Left lung (tissue), 10 donors: ENCODE data around the gene OLFM3. TPM values are rescaled to one million over a fixed set of nuclear protein-coding genes. Genes with fewer than 3 reads are reported as not detected.

Source experiments
- ATAC-seq: fragments of 200-7000 bp; cut with Tn5 transposase; one replicate; pipeline ENCODE4 v1.9.1; 2020; ENCODE audit warnings: moderate library complexity
- DNase-seq, 4 donors: peaks; one replicate each; pipeline ENCODE4 v3.0.0-alpha.2; 2013 to 2020
- H3K27ac ChIP-seq, 2 donors: fragments of 200-600 bp; sonication (generic) in 1 of 2; one replicate each; pipeline versions ENCODE4 v1.5.0 to v1.8.0; 2020 to 2021
- H3K27me3 ChIP-seq, 2 donors: fragments of 200-600 bp; sonication (generic) in 1 of 2; one replicate each; pipeline versions ENCODE4 v1.5.0 to v1.8.0; 2020 to 2021
- H3K36me3 ChIP-seq, 2 donors: fragments of 200-600 bp; sonication (generic) in 1 of 2; one replicate each; pipeline versions ENCODE4 v1.5.0 to v1.8.0; 2020 to 2021
- H3K4me1 ChIP-seq, 2 donors: fragments of 200-600 bp; one replicate each; pipeline ENCODE4 v1.8.0; 2021
- H3K4me3 ChIP-seq, 2 donors: fragments of 200-600 bp; sonication (generic) in 1 of 2; one replicate each; pipeline versions ENCODE4 v1.5.0 to v1.8.0; 2020 to 2021; ENCODE audit warnings: mild to moderate bottlenecking in 1 of 2
- H3K9me3 ChIP-seq, 2 donors: fragments of 200-600 bp; sonication (generic) in 1 of 2; one replicate each; pipeline versions ENCODE4 v1.5.0 to v1.8.0; 2020 to 2021
- intact Hi-C, 2 donors: fragments of 100-400 bp; cut with DNase I; formaldehyde crosslinking; loops; one replicate each; pipeline versions ENCODE4 v1.11.2 to v1.14.2; 2022
- polyA plus RNA-seq, 6 donors: library from polyadenylated mRNA; unstranded; fragments of 120-200 nt; gene quantifications; one replicate each; pipeline ENCODE4 v1.2.1, GENCODE V29; 2013; ENCODE audit not compliant: insufficient read length in 6 of 6
- total RNA-seq, 2 donors: library from RNA; stranded (reverse); fragmentation: NEBNext Ultra II Directional; extraction: Animal tissue kit (Norgen Biotek cat#: 25700); gene quantifications; one replicate each; pipeline ENCODE4 v1.2.1, GENCODE V29; 2021
- TF ChIP-seq, protein P1 (sequence below), 2 donors: fragments of 200-600 bp; sonication (generic) in 1 of 2; IDR thresholded peaks; one replicate each; pipeline versions ENCODE4 v1.5.0 to v1.8.0; 2021; ENCODE audit warnings: antibody characterized with exemption in 2 of 2
- donor health status: DM: no; HTN: yes; CAD: no.
- donor health status: DM: no; HTN: no; CAD: no.

The OLFM3 gene
- total and polyA plus RNA-seq, 8 donors: 1.6 to 5.9 (median 2.7) TPM; not detected in 2

- H3K36me3 ChIP-seq: no peaks in the 10 kb centered on the region
- no peak overlapping the region for H3K27ac ChIP-seq
Measured at GRCh38 chr1:102002057-102002456, 5.3 kb upstream of the OLFM3 start.

DNA sequence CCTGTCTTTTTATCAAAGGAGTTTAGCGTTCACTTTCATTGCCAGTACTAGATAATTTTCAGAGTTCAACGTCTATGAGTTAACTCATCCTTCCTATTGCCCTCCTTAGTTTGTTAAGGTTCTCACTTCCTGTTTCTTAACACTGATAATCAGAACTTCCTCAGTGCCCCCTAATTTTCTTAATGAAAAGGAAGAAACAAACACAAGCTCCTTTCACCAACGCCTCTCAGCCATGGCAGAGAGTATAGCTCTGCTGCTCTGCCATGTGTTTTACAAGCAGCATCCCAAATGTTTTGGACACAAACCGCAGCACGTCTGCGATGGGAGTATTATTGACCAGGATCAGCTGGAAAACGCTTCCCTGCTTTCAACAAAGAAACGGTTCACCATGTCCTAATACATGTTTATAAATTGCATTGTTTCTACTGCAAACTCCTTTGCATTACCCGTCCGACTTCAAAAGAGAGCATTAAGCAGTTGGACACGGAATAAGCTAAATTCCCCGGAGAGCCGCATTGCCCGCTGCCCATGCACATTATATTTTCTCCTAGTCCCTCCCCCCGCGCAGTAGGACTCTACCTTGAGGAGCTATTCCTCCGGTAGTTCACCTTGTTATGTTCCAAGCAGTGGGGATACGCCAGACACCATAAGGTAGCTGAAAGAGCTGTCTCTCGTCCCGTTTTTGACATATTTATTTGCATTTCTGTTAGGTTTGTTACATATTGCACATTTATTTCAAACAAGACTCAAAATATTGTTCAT lies 561 bp downstream of the OLFM3 start:
- Histone ChIP-seq H3K36me3 (no peaks in the 10 kb centered on the region), H3K27ac (no peak overlapping the region), H3K4me1 (no peaks in the 10 kb centered on the region), H3K9me3 (no peaks in the 10 kb centered on the region), H3K4me3 (no peak overlapping the region), H3K27me3 (peaks cover 0 to 23% of the 10 kb centered on the region in 2 donors)
- ATAC-seq (no peak), DNase-seq (no peak)
- TF ChIP-seq, protein P1, sequence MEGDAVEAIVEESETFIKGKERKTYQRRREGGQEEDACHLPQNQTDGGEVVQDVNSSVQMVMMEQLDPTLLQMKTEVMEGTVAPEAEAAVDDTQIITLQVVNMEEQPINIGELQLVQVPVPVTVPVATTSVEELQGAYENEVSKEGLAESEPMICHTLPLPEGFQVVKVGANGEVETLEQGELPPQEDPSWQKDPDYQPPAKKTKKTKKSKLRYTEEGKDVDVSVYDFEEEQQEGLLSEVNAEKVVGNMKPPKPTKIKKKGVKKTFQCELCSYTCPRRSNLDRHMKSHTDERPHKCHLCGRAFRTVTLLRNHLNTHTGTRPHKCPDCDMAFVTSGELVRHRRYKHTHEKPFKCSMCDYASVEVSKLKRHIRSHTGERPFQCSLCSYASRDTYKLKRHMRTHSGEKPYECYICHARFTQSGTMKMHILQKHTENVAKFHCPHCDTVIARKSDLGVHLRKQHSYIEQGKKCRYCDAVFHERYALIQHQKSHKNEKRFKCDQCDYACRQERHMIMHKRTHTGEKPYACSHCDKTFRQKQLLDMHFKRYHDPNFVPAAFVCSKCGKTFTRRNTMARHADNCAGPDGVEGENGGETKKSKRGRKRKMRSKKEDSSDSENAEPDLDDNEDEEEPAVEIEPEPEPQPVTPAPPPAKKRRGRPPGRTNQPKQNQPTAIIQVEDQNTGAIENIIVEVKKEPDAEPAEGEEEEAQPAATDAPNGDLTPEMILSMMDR (IDR thresholded peaks at IDR 0.05): no peak
- intact Hi-C loops: no loop called here

More at GRCh38 chr1:102002057-102002456, 5.3 kb upstream of the OLFM3 start:
- intact Hi-C loops: no loop called here
- Histone ChIP-seq H3K9me3 (no peaks in the 10 kb centered on the region), H3K4me3 (no peak overlapping the region), H3K4me1 (no peaks in the 10 kb centered on the region), H3K27me3 (peaks cover 0 to 10% of the 10 kb centered on the region in 2 donors)
- no peak for ATAC-seq
- DNase-seq: no peak
- TF ChIP-seq, protein P1 (IDR thresholded peaks at IDR 0.05): no peak

DNA sequence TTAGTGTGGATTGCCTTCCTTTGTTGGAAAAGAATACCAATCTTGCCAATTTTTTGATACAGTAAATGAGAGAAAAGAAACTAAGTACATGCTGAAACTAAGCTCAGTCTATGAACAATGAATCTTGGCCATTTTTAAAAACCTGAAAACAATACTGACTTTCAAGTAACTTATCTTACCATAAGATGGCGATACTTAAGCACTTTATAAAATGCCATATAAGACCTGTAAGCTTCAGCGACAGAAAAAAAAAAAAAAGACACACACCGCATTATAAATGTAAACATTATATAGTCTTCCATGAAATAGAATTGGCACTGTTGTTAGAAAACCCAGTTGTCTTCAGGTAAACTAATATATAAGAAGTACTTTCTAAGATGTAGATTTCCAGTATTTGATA lies 3.0 kb downstream of the OLFM3 start:
- Histone ChIP-seq H3K4me3 (no peak overlapping the region), H3K36me3 (no peaks in the 10 kb centered on the region), H3K27ac (no peak overlapping the region), H3K27me3 (peaks cover 0 to 23% of the 10 kb centered on the region in 2 donors), H3K9me3 (no peaks in the 10 kb centered on the region), H3K4me1 (no peaks in the 10 kb centered on the region)
- DNase-seq (no peak), ATAC-seq (no peak)
- intact Hi-C loops: no loop called here
- TF ChIP-seq, protein P1 (IDR thresholded peaks at IDR 0.05): no peak

DNA sequence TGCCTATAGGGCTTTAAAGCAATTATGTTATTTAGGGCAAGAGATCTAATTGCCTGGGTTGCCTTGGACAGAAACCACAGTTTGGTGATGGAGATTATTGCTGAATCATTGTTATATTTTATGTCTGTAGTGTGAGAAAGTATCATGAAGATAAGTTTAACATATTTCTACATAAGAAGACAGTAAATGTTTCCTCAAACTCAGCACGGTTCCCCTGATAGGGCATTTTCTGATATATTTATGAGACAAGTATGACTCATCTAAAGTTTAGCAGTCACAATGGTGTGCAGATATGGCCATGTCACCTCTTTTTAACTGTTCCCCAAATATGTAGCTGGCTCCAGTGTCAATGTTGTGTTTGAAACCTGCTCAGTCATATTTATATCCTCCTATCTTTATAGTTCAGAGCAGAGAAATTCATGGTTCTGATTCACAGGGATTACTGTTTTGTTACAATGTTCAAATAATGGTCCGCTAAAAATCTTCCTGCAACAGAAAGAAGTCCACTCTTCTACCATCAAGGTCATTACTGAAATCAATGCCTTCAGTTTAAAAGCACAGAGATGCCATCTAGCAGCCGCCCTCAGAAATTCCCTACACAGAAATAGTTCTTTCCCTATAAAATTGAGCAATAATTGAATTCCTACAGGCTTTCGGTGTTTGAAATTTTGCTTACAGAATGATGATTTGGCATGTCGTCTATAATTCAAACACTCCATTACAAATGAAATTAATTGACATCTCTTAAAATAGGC lies 3.7 kb downstream of the OLFM3 start:
- H3K27me3 ChIP-seq: peaks cover 0 to 22% of the 10 kb centered on the region in 2 donors
- H3K27ac ChIP-seq: no peak overlapping the region
- ATAC-seq (no peak), DNase-seq (no peak)
- intact Hi-C loops: no loop called here
- H3K36me3 ChIP-seq: no peaks in the 10 kb centered on the region
- H3K9me3 ChIP-seq: no peaks in the 10 kb centered on the region
- TF ChIP-seq, protein P1 (IDR thresholded peaks at IDR 0.05): no peak
- no peak overlapping the region for H3K4me3 ChIP-seq
- H3K4me1 ChIP-seq: no peaks in the 10 kb centered on the region

DNA sequence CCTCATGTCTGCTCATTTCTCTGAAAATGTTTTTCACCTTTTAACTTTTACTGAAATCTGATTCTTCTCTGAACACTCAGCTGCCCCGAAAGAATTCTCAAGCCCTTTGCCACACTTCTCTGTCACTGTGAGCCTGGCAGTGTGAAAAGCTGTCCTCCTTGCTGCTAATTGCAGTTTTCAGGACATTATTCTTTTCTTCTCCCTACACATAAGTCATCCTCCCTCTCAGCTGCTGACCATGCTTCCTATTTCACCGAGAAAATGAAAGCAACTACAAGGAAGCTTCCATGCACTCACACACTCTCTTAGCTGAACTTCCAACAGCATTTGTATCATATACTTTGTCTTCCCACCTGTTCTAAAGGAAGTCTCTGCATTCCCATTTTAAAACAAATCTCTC lies 15.8 kb downstream of the OLFM3 start:
- H3K4me3 ChIP-seq: no peak overlapping the region
- no peak for ATAC-seq
- no peaks in the 10 kb centered on the region for H3K4me1 ChIP-seq
- DNase-seq: no peak
- intact Hi-C loops: no loop called here
- H3K36me3 ChIP-seq: no peaks in the 10 kb centered on the region
- TF ChIP-seq, protein P1 (IDR thresholded peaks at IDR 0.05): no peak
- no peak overlapping the region for H3K27ac ChIP-seq
- H3K27me3 ChIP-seq: no peaks in the 10 kb centered on the region
- H3K9me3 ChIP-seq: no peaks in the 10 kb centered on the region
